ENCODE data around the gene SLC22A1.

The SLC22A1 gene

DNA sequence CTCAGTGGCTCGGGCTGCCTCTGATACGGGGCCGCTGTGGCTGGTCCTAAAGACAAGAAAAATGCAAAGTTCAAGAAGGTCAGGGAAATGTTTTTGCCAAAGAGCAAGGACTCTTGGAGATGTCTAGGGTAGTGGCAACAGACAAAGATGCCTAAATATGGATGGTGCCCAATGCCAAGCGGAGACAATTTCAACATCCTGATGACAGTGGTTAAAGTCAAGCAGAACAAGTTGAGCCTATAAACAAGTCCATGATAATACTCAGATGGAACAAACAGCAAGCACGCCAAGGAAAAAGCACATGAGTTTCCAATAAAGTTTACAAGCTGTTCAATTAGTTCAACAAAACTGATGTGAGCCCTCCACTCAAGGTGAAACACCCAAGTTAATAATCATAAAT lies 51.1 kb downstream of the SLC22A1 start:
- no peak for DNase-seq (ENCODE audit: low read depth in 2 of 2)

DNA sequence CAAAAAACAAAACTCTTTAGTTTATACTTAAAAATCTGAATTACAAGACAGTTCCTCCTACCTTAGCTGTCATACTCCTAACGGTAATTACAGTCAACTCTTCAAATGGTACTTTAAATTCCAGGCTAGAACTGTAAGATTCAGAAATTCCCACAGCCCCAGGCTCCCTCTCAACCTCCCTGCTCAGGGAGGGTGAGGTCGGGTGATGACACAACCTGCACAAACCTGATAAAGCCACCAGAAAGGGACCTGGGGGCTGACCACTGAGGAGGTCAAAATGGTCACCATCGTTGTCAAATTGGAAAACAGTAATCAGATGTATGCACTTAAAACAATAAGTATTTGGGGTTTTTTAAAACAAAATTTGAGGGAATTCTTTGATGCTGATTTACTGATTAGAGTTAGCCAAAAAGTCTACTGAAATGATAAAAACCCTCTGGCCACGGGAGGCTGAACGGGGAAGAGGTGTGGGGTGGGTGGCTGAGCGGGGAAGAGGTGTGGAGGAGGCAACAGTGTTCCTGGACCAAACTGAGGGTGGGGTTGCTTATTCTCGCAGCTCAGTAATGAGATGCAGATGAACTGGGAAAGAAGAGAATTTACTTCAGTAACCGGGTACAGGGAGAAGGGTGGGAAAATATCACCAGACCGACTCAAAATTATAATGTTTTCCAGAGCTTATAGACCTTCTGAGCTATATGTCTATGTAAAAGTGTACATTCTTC lies 52.4 kb downstream of the SLC22A1 start:
- no peak for DNase-seq (ENCODE audit: low read depth in 2 of 2)

DNA sequence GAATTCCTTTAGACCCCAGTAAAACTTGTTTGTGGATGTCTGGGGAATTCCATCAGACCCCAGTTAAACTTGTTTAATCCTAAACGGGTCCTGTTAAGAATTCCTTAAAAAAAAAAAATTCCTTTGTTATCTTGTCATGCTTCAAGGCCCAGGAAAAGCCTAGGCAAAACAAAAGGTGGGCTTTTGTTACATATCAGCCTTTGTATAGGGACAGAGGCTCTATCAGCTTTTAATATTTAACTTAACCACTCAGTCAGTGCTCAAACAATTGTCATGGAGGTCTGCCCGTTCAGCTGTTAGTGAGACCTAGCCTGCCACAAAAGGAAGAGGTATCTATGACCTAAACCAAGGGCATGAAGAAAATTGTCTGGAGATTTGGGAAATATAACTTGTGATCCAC lies 53.1 kb downstream of the SLC22A1 start:
- no peak for DNase-seq (ENCODE audit: low read depth in 2 of 2)

DNA sequence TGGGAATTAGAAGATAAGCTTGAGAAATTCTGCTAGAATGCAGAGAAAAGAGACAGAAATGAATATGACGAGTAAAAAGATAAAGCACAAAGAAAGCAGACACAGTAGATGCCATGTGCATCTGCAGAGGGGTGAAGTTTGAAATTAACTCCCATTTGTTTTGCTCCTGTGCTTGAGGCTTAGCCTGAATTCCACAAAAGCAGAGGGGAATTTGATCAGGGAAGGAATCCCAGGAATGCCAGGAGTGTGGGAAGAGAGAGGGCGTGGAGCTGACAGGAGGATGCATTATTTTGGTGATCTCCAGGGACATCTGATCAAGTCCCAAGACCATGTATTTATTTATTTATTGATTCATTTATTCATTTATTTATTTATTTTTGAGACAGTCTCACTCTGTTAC lies 55.6 kb downstream of the SLC22A1 start:
- no peak for DNase-seq (ENCODE audit: low read depth in 2 of 2)

DNA sequence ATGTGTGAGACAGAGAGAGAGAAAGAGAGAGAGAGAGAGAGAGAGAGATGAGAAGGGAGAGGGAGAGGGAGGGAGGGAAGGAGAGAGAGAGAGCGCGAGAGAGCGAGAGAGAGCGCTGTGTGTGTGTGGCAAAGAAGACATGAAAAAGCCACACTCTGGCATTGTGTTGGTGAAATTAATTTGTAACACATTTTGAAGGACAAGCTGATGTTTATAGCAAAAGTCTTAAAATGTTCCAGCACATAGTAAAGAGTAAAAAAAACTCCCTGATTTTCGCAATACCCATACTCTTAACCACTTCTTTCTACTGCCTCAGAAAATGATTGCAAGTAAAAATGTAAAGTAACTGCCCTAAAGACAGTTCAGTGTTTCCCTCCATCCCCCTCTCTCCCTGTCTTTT lies 56.7 kb downstream of the SLC22A1 start:
- no peak for DNase-seq (ENCODE audit: low read depth in 2 of 2)

DNA sequence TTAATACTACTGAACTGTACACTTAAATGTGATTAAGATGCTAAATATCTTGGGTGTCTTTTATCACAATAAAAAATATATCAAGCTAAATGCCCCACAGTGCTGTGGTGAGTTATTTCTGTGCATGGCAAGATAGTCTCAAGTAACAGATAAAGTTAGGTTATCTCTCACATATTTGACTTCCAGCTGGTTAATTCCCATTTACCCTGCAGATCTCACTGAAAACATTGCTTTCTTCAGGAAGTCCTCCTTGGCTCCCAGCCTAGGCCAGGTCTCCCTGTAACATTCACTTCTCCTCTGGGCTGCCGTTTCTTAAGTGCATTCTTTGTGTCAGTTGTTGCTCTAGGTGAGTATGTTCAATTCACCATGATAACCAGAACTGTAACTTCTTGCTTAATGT lies 59.1 kb downstream of the SLC22A1 start:
- no peak for DNase-seq (ENCODE audit: low read depth in 2 of 2)

DNA sequence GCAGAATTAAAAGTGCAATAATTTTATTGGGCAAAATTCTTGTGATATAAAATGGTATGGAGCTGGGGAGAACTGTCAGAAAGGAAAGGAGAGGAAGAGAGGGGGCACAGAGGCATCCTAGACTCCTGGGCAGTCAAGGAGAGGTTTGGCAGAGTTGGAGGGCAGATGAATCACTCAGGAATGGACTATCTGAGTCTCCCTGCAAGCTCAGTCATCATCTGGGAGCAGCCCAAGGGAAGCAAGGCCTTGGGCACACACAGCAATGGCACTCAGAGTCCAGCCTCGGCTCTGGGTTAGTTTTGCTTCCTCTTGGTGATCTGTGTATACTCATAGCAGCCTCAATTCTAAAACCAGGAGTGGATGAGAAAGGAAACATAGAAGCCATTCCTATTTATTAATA lies 67.2 kb downstream of the SLC22A1 start:
- no peak for DNase-seq (ENCODE audit: low read depth in 2 of 2)

DNA sequence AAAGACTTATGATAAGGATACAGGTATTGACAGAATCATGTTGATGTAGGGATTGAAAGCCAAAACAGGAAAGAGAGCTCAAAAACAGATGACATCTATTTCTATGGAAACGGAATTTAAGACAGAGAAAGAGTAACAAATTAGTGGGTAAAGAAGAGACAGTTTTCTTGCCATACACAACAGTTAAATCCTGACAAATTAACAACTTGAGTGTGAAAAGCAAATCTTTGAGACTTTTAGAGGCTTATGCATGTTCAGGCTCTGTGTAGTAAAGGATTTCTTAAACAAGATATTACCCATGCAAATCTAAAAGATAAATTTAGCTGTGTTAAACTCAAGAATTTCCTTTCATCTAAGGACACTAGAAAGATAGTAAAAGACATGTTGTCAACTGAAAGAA lies 68.5 kb downstream of the SLC22A1 start:
- DNase-seq (ENCODE audit: low read depth in 2 of 2) = no peak

DNA sequence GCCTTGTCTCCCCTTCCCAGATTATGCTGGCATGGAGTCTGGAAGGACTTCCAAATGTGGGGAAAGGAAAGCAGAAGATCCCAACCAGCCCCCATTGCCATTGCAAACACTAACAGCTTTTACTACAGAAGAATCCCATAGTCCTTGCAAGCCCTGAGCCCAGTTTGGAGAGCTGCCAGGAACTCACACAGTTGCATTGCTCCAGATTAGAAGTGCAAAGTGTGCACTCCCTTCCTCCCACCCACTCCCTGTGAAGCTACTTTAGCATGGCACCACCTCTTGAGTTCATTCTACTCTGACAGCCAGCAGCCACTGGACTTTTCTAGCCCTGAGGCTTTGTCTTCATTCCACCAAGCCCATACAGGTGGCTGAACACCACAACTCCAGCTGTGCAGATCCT lies 69.4 kb downstream of the SLC22A1 start:
- no peak for DNase-seq (ENCODE audit: low read depth in 2 of 2)

DNA sequence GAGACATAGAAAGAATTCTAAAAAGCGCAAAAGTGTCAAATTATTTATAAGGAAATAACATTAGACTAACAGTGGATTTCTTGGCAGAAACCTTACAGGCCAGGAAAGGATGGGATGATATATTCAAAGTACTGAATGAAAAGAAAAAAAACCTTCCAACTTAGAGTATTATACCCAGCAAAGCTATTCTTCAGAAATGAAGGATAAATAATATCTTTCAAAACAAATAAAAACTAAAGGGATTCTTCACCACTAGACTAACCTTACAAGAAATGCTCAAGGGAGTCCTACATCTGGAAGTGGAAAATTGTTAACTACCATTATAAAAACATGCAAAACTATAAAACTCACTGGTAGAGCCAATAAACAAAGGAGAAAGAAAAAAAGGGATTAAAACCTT lies 71.2 kb downstream of the SLC22A1 start:
- DNase-seq (ENCODE audit: low read depth in 2 of 2) = no peak

DNA sequence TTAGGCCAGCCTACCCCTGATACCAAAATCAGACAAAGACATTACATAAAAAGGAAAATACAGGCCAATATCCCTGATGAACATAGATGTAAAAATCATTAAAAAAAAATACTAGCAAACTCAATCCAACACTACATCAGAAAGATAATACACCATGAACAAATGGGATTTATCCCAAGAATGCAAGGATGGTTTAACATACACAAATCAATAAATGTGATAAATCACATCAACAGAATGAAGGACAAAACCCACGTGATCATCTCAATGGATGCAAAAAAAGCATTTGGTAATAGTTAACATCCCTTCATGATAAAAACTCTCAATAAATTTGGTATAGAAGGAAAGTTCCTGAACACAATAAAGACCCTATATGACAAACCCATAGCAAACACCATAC lies 73.2 kb downstream of the SLC22A1 start:
- no peak for DNase-seq (ENCODE audit: low read depth in 2 of 2)

DNA sequence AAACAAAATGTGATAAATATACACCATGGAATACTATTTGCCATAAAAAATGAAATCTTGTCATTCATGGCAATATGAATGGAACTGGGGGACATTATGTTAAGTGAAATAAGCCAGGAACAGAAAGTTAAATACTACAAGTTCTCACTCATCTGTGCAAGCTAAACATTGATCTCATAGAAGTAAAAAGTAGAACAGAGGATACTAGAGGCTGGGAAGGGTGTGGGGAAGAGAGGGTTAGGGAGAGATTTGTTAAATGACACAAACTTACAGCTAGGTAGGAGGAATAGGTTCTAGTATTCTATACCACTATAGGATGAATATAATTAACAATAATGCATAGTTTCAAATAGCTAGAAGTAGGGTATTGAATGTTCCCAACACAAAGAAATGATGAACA lies 76.0 kb downstream of the SLC22A1 start:
- DNase-seq (ENCODE audit: low read depth in 2 of 2) = no peak

DNA sequence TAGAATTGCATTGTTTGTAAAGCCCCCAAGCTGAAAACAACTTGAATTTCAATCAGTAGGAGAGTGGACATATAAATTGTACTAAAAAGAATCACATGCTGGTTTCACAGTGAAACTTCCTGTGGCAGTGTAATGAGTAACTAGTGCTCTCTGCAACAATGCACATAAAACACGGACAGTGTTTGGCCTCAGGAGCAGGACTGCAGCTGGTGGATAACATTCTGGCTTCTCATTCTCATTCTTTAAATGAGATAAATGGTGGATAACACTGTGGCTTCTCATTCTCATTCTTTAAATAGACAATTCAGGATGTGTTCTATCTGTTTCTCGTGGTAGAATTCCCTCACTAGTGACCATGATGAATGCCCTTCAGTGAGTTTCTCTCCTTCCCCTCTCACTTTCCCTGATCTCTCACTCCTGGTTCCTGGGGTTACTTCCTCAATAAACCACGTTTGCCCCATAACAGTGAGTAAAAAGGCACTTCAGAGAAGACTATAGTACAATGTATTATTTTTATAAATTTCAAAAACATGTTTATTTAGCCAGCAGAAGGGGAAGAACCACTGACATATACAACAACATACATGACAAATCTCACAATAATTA lies 77.1 kb downstream of the SLC22A1 start:
- no peak for DNase-seq (ENCODE audit: low read depth in 2 of 2)

DNA sequence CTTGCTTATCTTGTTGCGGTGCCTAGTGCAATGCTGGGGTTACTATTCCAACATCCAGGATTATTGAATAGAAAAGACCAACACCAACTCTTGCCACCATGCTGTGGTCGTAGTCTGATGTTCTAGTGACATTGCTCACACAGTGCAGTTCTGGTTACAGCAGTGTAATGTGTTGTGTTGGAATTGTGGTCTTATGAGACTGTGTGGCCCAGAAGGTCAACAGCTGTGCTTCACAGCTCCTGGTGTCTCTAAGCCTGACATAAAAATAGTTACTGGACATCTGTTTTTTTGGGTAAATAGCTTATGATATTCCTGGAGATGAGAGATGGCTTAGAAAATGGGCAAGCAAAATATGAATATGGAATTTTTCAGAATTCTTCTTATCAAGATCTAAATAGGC lies 79.4 kb downstream of the SLC22A1 start:
- DNase-seq (ENCODE audit: low read depth in 2 of 2) = no peak

DNA sequence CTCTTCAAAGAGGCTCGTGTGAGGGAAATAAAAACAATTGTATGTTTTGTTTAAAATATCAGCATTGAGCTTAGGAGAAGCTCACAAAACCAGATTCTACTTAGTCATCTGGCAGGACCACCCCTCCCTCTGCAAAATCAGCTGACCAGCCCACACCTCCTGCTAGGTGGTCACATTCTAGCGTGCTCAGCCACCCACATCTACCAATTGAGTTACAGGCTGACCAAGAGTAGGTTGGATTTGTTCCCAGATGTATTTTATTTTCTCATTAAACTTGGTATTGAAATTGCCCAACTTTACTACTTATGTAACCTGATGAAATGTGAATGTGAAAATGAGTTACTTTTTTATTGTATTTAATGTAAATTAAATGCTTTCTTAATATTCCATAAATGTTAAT lies 80.8 kb downstream of the SLC22A1 start:
- no peak for DNase-seq (ENCODE audit: low read depth in 2 of 2)

DNA sequence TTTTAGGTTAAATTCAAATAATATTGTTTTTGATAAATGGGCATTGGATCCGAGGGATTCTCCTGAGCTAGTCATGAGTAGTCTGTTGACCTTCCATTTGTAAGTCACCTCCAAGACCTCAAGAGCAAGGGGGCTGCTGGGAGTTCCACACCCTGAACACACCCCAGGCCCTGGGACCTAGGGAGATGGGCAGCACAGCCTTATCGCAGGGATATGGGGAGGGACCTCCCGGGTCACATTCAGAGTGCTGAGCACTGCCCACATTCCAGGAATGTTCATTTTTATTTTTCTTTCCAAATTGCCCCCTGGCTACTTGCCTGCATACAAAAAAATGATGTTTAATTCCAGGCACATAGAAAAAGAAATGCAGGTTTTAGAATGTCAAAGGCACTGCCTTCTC lies 81.5 kb downstream of the SLC22A1 start:
- DNase-seq (ENCODE audit: low read depth in 2 of 2) = no peak

DNA sequence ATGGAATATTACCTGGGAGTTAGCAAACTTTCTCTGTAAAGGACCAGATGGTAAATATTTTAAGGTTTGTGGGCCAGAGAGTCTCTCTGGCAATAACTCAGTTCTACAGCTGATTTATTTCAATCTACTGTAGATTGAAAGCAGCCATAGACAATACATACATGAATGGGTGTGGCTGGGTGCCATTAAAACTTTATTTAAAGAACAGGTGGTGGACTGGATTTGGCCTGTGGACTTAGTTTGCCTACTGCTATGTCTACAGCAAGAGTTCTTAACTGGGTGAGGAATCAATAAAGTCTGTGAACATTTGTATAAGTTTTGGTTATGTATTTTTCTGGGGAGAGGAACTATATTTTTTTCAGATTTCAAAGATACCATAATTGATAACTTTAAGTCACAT lies 81.9 kb downstream of the SLC22A1 start:
- DNase-seq (ENCODE audit: low read depth in 2 of 2) = no peak

DNA sequence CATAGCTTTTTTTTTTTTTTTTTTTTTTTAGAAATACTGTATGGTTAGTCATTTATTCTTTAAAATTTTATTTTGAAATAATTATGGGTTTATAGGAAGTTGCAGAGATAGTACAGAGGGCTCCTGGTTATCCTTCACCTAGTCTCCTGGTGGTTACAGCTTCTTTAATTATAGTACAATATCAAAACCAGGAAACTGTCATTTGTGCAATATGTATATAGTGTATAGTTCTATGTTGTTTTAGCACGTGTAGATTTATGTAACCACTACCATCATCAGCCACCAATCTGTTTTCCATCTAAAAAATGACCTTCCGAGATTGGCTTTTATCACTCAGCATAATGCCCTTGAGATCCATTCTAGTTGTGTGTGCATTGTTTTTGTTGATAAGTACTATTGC lies 82.3 kb downstream of the SLC22A1 start:
- no peak for DNase-seq (ENCODE audit: low read depth in 2 of 2)

DNA sequence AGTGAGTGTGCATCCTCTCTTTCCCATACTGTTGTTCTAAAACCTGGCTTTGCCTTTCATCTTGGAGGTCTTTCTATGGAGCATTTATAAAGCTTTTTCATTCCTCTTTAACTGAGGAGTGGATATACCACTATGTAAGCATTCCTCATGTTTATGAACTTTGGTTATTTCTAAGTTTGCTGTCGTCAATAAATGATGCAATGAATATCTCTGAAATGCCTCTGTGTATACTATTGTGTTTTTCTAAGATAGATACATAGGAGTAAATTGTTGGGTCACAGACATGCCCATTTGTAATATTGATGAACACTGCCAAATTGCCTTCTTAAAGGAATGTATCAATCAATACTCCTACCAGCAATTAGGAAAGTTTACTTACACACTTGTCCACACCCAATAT lies 83.1 kb downstream of the SLC22A1 start:
- DNase-seq (ENCODE audit: low read depth in 2 of 2) = no peak

DNA sequence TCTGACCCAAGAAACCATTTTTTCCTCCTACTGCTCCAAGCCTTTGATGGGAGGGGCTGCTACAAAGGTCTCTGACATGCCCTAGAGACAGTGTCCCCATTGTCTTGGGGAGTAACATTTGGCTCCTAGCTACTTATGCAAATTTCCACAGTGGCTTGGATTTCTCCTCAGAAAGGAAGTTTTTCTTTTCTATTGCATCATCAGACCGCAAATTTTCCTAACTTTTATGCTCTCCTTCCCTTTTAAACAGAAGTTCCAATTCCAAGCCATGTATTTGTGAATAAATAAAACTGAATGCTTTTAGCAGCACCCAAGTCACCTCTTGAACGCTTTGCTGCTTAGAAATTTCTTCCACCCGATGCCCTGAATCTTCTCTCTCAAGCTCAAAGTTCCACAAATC lies 86.0 kb downstream of the SLC22A1 start:
- no peak for DNase-seq (ENCODE audit: low read depth in 2 of 2)

Measured in stimulated activated CD4-positive, alpha-beta T cell treated with anti-CD3 and anti-CD28 coated beads, Interleukin-12 subunit alpha, Interleukin-12 subunit beta, amount 100 ng/mL, for 24 hours (primary cell).